HepG2 (cell line): ENCODE results near the gene SND1. TPM values are rescaled to one million over a fixed set of nuclear protein-coding genes. Genes with fewer than 3 reads are reported as not detected.

Experiments used
- ATAC-seq: fragments of 200-7000 bp; cut with Tn5 transposase; 3 replicates; pipeline ENCODE4 v1.9.1; 2020; ENCODE audit warnings: mild to moderate bottlenecking, moderate library complexity
- BruUV-seq: library from RNA; stranded (reverse); fragments of 400-500 nt; replicated peaks from 2 replicates; lab custom pipeline; 2021; lab: Mats Ljungman, UMichigan
- CTCF ChIA-PET: fragments of 300-600 bp; formaldehyde crosslinking; extraction: SDS; loops from one replicate; lab custom pipeline; 2021; ENCODE audit warnings: low total read pairs, inconsistent platforms, low intra/inter-chr PET ratio; lab: Yijun Ruan, JAX
- POLR2A ChIA-PET: fragments of 350-600 bp; sonication (Branson Sonifier 250); formaldehyde crosslinking; loops from one replicate; lab custom pipeline; 2020; ENCODE audit warnings: antibody characterized with exemption, inconsistent platforms; lab: Yijun Ruan, JAX
- DNase-seq: peaks from one replicate; pipeline ENCODE4 v3.0.0-alpha.2; 2015; ENCODE audit warnings: low spot score
- FAIRE-seq: peaks from 3 replicates; lab custom pipeline; 2011; peaks lifted over from hg19 to GRCh38; lab: Jason Lieb, UNC
- H2AFZ ChIP-seq: one replicate; pipeline ENCODE4 v1.6.1; 2011; ENCODE audit warnings: low read length, inconsistent platforms
- H3K27ac ChIP-seq: fragments of 300-600 bp; 3 replicates; pipeline ENCODE4 v1.8.0; 2011; ENCODE audit warnings: mixed run types, mild to moderate bottlenecking, mixed read lengths, low read length, inconsistent platforms; ENCODE audit not compliant: insufficient read depth; ENCODE audit errors: extremely low read length
- H3K27me3 ChIP-seq, 2 experiments: fragments of 200-600 bp in 1 of 2; 2 replicates in 1 of 2; 3 replicates in 1 of 2; pipeline versions ENCODE4 v1.6.0 to v1.8.0; 2011; ENCODE audit warnings: low read length in 2 of 2, mild to moderate bottlenecking in 2 of 2, moderate library complexity in 2 of 2, inconsistent platforms in 1 of 2; ENCODE audit not compliant: insufficient read depth in 2 of 2, control insufficient read depth in 1 of 2
- H3K36me3 ChIP-seq, 2 experiments: fragments of 200-600 bp in 1 of 2; replicated peaks in 1 of 2; 2 replicates in 1 of 2; 3 replicates in 1 of 2; pipeline versions ENCODE4 v1.5.1 to v1.8.0; 2011; ENCODE audit warnings: low read length in 2 of 2, inconsistent platforms in 1 of 2; ENCODE audit not compliant: insufficient read depth in 2 of 2, control insufficient read depth in 1 of 2
- H3K4me1 ChIP-seq: 2 replicates; pipeline ENCODE4 v1.5.1; 2012; ENCODE audit warnings: low read length, inconsistent platforms; ENCODE audit not compliant: insufficient read depth
- H3K4me2 ChIP-seq: 2 replicates; pipeline ENCODE4 v1.6.0; 2011; ENCODE audit warnings: low read depth, low read length, inconsistent platforms
- H3K4me3 ChIP-seq, 3 experiments: fragments of 200-600 bp in 1 of 3; sonication (generic), shearing (Covaris generic) in 1 of 3; replicated peaks in 1 of 3; 2 replicates each; pipeline ENCODE4 v1.5.1; 2011 to 2016; ENCODE audit warnings: low read length in 3 of 3, inconsistent platforms in 2 of 3, low read depth in 2 of 3, mild to moderate bottlenecking in 2 of 3, control low read depth in 1 of 3, mixed read lengths in 1 of 3; ENCODE audit not compliant: insufficient read depth in 1 of 3
- H3K79me2 ChIP-seq: one replicate; pipeline ENCODE4 v1.6.1; 2011; ENCODE audit warnings: low read length, inconsistent platforms; ENCODE audit not compliant: insufficient read depth
- H3K9ac ChIP-seq: 2 replicates; pipeline ENCODE4 v1.6.0; 2011; ENCODE audit warnings: mild to moderate bottlenecking, low read depth, low read length, inconsistent platforms; ENCODE audit not compliant: insufficient read depth
- H3K9me3 ChIP-seq: 2 replicates; pipeline ENCODE4 v1.5.1; 2012; ENCODE audit warnings: mild to moderate bottlenecking, low read length
- H4K20me1 ChIP-seq: 2 replicates; pipeline ENCODE4 v1.6.0; 2011; ENCODE audit warnings: inconsistent platforms, mild to moderate bottlenecking, low read length, moderate library complexity; ENCODE audit not compliant: insufficient read depth
- CHD4 ChIP-seq: fragments of 200-600 bp; sonication (generic); IDR thresholded peaks from 2 replicates; pipeline ENCODE4 v1.7.0; 2017; ENCODE audit warnings: mild to moderate bottlenecking, low read length, borderline replicate concordance
- MAX ChIP-seq: IDR thresholded peaks from 2 replicates; pipeline ENCODE4 v1.6.1; 2012; ENCODE audit warnings: inconsistent platforms
- PITX1 ChIP-seq: sonication (generic); formaldehyde crosslinking; IDR thresholded peaks from 2 replicates; pipeline ENCODE4 v1.5.1; 2020; ENCODE audit warnings: mild to moderate bottlenecking, missing genetic modification reagents
- ZBTB21 ChIP-seq: sonication (generic); formaldehyde crosslinking; IDR thresholded peaks from 2 replicates; pipeline ENCODE4 v1.4.0; 2020; ENCODE audit warnings: missing genetic modification reagents
- ZNF121 ChIP-seq: sonication (generic); formaldehyde crosslinking; IDR thresholded peaks from 2 replicates; pipeline ENCODE4 v1.5.0; 2020; ENCODE audit warnings: mild to moderate bottlenecking, missing genetic modification reagents
- ZNF644 ChIP-seq: IDR thresholded peaks from 2 replicates; pipeline ENCODE4 v1.6.1; 2016; ENCODE audit warnings: low read depth
- ZNF713 ChIP-seq: sonication (generic); formaldehyde crosslinking; IDR thresholded peaks from 2 replicates; pipeline ENCODE4 v1.4.0; 2020; ENCODE audit warnings: mild to moderate bottlenecking, missing genetic modification reagents
- ZNF770 ChIP-seq: sonication (generic); formaldehyde crosslinking; IDR thresholded peaks from 2 replicates; pipeline ENCODE4 v1.5.0; 2020; ENCODE audit warnings: mild to moderate bottlenecking, missing genetic modification reagents
- WGBS: methylation state at CpG from one replicate; pipeline ENCODE4 v1.1.6; 2017; ENCODE audit warnings: low lambda C conversion rate; 5-methylcytosine and 5-hydroxymethylcytosine counted together
- in situ Hi-C: cut with HindIII; loops from 2 replicates; pipeline ENCODE4 v1.10.0; 2017; ENCODE audit warnings: low pct_unique_long_range_greater_than_20kb; ENCODE audit not compliant: extremely low pct_ligation_motif_present
- intact Hi-C: fragments of 100-400 bp; cut with micrococcal nuclease; formaldehyde crosslinking; loops from one replicate; pipeline ENCODE4 v1.10.0; 2022; ENCODE audit not compliant: unreplicated experiment
- polyA plus RNA-seq, 8 experiments: library from polyadenylated mRNA; depleted of rRNA in 3 of 8; stranded (reverse) in 7 of 8; unstranded in 1 of 8; fragments of >200 nt; fragmentation: Illumina TruSeq in 4 of 8; extraction: Trizol in 4 of 8; gene quantifications; 2 replicates each; pipeline versions ENCODE4 v1.2.1 to v1.2.3, GENCODE V29; 2011 to 2016; ENCODE audit warnings: low read depth in 4 of 8, missing spikeins in 1 of 8, mixed read lengths in 1 of 8; ENCODE audit not compliant: insufficient read depth in 1 of 8
- total RNA-seq, 5 experiments: library from RNA; depleted of rRNA; stranded (reverse); fragments of >200 nt; fragmentation: Illumina TruSeq; extraction: Trizol; gene quantifications; 2 replicates each; pipeline ENCODE4 v1.2.3, GENCODE V29; 2016; ENCODE audit warnings: low read depth in 1 of 5

SND1 gene
- total and polyA plus RNA-seq, 2 of the 13 experiments (the other 11 are each of a cell fraction or from before 2014, with no cell fraction given), result 110 to 182 TPM

GRCh38 chr7:127655720-127656119 lies 3.7 kb downstream of the SND1 start:
- TF ChIP-seq ZNF713 (CRISPR knock-in tag) (no peak), MAX (no peak)
- ChIA-PET POLR2A (no interaction called here), CTCF (no interaction called here)
- Histone ChIP-seq H3K4me3 (peak overlapping the region in 1 of 3 experiments; percentile 8; a peak in 1 of 6 replicates), H4K20me1 (peaks cover 62% of the 10 kb centered on the region), H3K9ac (no peak overlapping the region), H3K4me1 (peaks cover 66% of the 10 kb centered on the region), H3K27me3 (no peaks in the 10 kb centered on the region; a peak in 1 of 5 replicates), H3K36me3 (peaks cover 2 to 41% of the 10 kb centered on the region in 2 experiments; a peak in 3 of 5 replicates), H3K9me3 (no peaks in the 10 kb centered on the region), H3K79me2 (peaks cover 87% of the 10 kb centered on the region), H2AFZ (no peak overlapping the region), H3K4me2 (peak overlapping the region; percentile 83), H3K27ac (no peak overlapping the region)
- BruUV-seq, result no TSS peak
- ATAC-seq, result no peak
- intact Hi-C loops, result loop anchor here (10.0 kb wide), 2 partner anchors 71 to 261 kb away; partner anchors contain the start of genes ARF5, GCC1 and ZNF800
- no peak for FAIRE-seq
- no peak for DNase-seq
- 91% methylated on average over 2 of the region's 2 CpGs for WGBS
- in situ Hi-C loops, result no loop called here

DNA sequence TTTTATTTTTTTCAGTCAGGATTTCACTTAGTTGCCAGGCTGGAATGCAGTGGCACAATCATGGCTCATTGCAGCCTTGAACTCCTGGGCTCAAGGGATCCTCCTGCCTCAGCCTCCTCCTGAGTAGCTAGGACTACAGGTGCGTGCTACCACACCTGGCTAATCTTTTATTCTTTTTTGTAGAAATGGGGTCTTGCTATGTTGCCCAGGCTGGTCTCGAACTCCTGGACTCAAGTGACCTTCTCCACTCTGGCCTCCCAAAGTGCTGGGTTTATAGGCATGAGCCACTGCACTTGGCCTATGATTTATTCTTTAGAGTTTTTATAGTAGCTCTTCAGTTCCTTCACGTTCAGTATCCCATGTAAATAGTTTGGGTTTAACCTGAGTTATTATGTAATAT lies 5.5 kb downstream of the SND1 start:
- POLR2A ChIA-PET, result interaction anchor here (1.1 kb wide), 1 partner anchor 17 kb away, joined by 3 read pairs; no protein-coding TSS in a partner anchor
- Histone ChIP-seq H3K9ac (no peak overlapping the region), H4K20me1 (peaks cover 67% of the 10 kb centered on the region), H3K9me3 (no peaks in the 10 kb centered on the region), H3K36me3 (peaks cover 4 to 57% of the 10 kb centered on the region in 2 experiments; a peak in 4 of 5 replicates), H3K27ac (no peak overlapping the region), H3K4me2 (no peak overlapping the region), H3K4me3 (no peak overlapping the region), H3K27me3 (no peaks in the 10 kb centered on the region; a peak in 1 of 5 replicates), H3K79me2 (peaks cover 98% of the 10 kb centered on the region), H3K4me1 (peaks cover 58% of the 10 kb centered on the region), H2AFZ (no peak overlapping the region)
- 94% methylated on average over 3 of the region's 3 CpGs for WGBS
- no peak for ATAC-seq
- FAIRE-seq, result no peak
- TF ChIP-seq CHD4, result no peak
- TF ChIP-seq ZNF121 (CRISPR knock-in tag), result peak; percentile 88
- no peak for TF ChIP-seq ZBTB21 (CRISPR knock-in tag)
- TF ChIP-seq ZNF644, result no peak
- TF ChIP-seq ZNF770, result 0 out of 2 replicates have a peak, but pooled peaks have one; percentile 10
- TF ChIP-seq PITX1 (CRISPR knock-in tag), result no peak
- in situ Hi-C loops, result no loop called here
- CTCF ChIA-PET, result no interaction called here
- BruUV-seq, result no TSS peak
- intact Hi-C loops, result loop anchor here (10.0 kb wide), 2 partner anchors 73 to 263 kb away; partner anchors contain the start of genes ARF5, GCC1 and ZNF800
- no peak for DNase-seq
